Liver (tissue), 9 donors: ENCODE results near the gene MAP3K10. TPM values are rescaled to one million over a fixed set of nuclear protein-coding genes. Genes with fewer than 3 reads are reported as not detected.

ENCODE experiments used
- DNase-seq: peaks from one replicate; pipeline ENCODE4 v3.0.0-alpha.2; 2017; ENCODE audit warnings: low spot score
- H3K27ac ChIP-seq, 2 donors: one replicate each; pipeline ENCODE4 v1.7.0; 2013; ENCODE audit warnings: inconsistent platforms in 2 of 2, low read length in 2 of 2, control low read depth in 1 of 2, low read depth in 1 of 2, mild to moderate bottlenecking in 1 of 2
- H3K27me3 ChIP-seq, 4 donors: one replicate each; pipeline versions ENCODE4 v1.6.1 to v1.7.0; 2013; ENCODE audit warnings: low read length in 3 of 4, inconsistent platforms in 1 of 4, mild to moderate bottlenecking in 1 of 4, moderate library complexity in 1 of 4; ENCODE audit not compliant: control insufficient read depth in 4 of 4, insufficient read depth in 4 of 4
- H3K36me3 ChIP-seq, 4 donors: one replicate each; pipeline versions ENCODE4 v1.6.1 to v1.7.0; 2013; ENCODE audit warnings: low read length in 3 of 4, mild to moderate bottlenecking in 3 of 4, low read depth in 1 of 4, moderate library complexity in 1 of 4; ENCODE audit not compliant: control insufficient read depth in 4 of 4, insufficient read depth in 3 of 4
- H3K4me1 ChIP-seq, 4 donors: one replicate each; pipeline versions ENCODE4 v1.6.1 to v1.7.0; 2013; ENCODE audit warnings: low read length in 3 of 4, mild to moderate bottlenecking in 3 of 4, moderate library complexity in 1 of 4; ENCODE audit not compliant: control insufficient read depth in 4 of 4, insufficient read depth in 4 of 4
- H3K4me3 ChIP-seq, 3 donors: one replicate each; pipeline versions ENCODE4 v1.6.1 to v1.7.0; 2013; ENCODE audit warnings: low read length in 3 of 3, control low read depth in 1 of 3, low read depth in 1 of 3, mild to moderate bottlenecking in 1 of 3
- H3K9ac ChIP-seq, 2 donors: one replicate each; pipeline ENCODE4 v1.7.0; 2013; ENCODE audit warnings: low read length in 2 of 2, mild to moderate bottlenecking in 2 of 2, moderate library complexity in 2 of 2, control low read depth in 1 of 2, low read depth in 1 of 2
- H3K9me3 ChIP-seq, 4 donors: one replicate each; pipeline versions ENCODE4 v1.6.1 to v1.7.0; 2013; ENCODE audit warnings: low read length in 3 of 4; ENCODE audit not compliant: control insufficient read depth in 4 of 4
- ATF3 ChIP-seq: IDR thresholded peaks from 2 replicates; pipeline ENCODE4 v1.6.1; 2016; ENCODE audit warnings: antibody characterized with exemption
- CTCF ChIP-seq: fragments of 150-350 bp; IDR thresholded peaks from 2 replicates; pipeline ENCODE4 v1.5.1; 2017; ENCODE audit warnings: improper control_type of control experiment, low read depth, low read length; ENCODE audit not compliant: missing input control
- EGR1 ChIP-seq, 2 donors: IDR thresholded peaks; 2 replicates each; pipeline ENCODE4 v1.6.1; 2016 to 2018; ENCODE audit warnings: antibody characterized with exemption in 2 of 2, low read depth in 2 of 2
- FOXA1 ChIP-seq: IDR thresholded peaks from 2 replicates; pipeline ENCODE4 v1.6.1; 2016; ENCODE audit warnings: antibody characterized with exemption
- FOXA2 ChIP-seq: IDR thresholded peaks from 2 replicates; pipeline ENCODE4 v1.6.1; 2016; ENCODE audit warnings: antibody characterized with exemption
- GABPA ChIP-seq, 2 donors: IDR thresholded peaks in 1 of 2; conservative IDR thresholded peaks in 1 of 2; 2 replicates each; pipeline ENCODE4 v1.6.1; 2016; ENCODE audit warnings: antibody characterized with exemption in 2 of 2, mild to moderate bottlenecking in 1 of 2, moderate library complexity in 1 of 2
- HNF4A ChIP-seq, 2 donors: conservative IDR thresholded peaks; 2 replicates each; pipeline ENCODE4 v1.6.1; 2016; ENCODE audit warnings: antibody characterized with exemption in 2 of 2, mild to moderate bottlenecking in 2 of 2
- HNF4G ChIP-seq: IDR thresholded peaks from 2 replicates; pipeline ENCODE4 v1.6.1; 2016; ENCODE audit warnings: antibody characterized with exemption
- JUND ChIP-seq, 2 donors: IDR thresholded peaks; 2 replicates each; pipeline ENCODE4 v1.6.1; 2016; ENCODE audit warnings: antibody characterized with exemption in 2 of 2
- NR2F2 ChIP-seq: IDR thresholded peaks from 2 replicates; pipeline ENCODE4 v1.6.1; 2016; ENCODE audit warnings: antibody characterized with exemption
- RAD21 ChIP-seq, 2 donors: IDR thresholded peaks; 2 replicates each; pipeline ENCODE4 v1.6.1; 2016; ENCODE audit warnings: antibody characterized with exemption in 2 of 2, mild to moderate bottlenecking in 2 of 2
- REST ChIP-seq: IDR thresholded peaks from 2 replicates; pipeline ENCODE4 v1.6.1; 2016; ENCODE audit warnings: antibody characterized with exemption, mild to moderate bottlenecking
- RXRA ChIP-seq, 2 donors: IDR thresholded peaks; 2 replicates each; pipeline ENCODE4 v1.6.1; 2017 to 2018; ENCODE audit warnings: antibody characterized with exemption in 2 of 2, mild to moderate bottlenecking in 1 of 2
- SP1 ChIP-seq: IDR thresholded peaks from 2 replicates; pipeline ENCODE4 v1.6.1; 2018; ENCODE audit warnings: antibody characterized with exemption, mild to moderate bottlenecking
- TAF1 ChIP-seq: conservative IDR thresholded peaks from 2 replicates; pipeline ENCODE4 v1.6.1; 2016; ENCODE audit warnings: antibody characterized with exemption, mild to moderate bottlenecking
- YY1 ChIP-seq: IDR thresholded peaks from 2 replicates; pipeline ENCODE4 v1.6.1; 2016; ENCODE audit warnings: antibody characterized with exemption, mild to moderate bottlenecking
- WGBS: extraction: QIAGEN DNeasy Blood & Tissue Kit; methylation state at CpG from one replicate; pipeline ENCODE4 v1.1.7; 2013; 5-methylcytosine and 5-hydroxymethylcytosine counted together
- polyA plus RNA-seq, 2 donors: library from polyadenylated mRNA; stranded (reverse) in 1 of 2; unstranded in 1 of 2; fragments of 200-250 nt in 1 of 2; fragments of >200 nt in 1 of 2; fragmentation: Nextera tagmentation in 1 of 2; extraction: Ambion mirVana in 1 of 2; gene quantifications; one replicate each; pipeline versions ENCODE4 v1.2.1 to v1.2.3, GENCODE V29; 2013 to 2015
- total RNA-seq, 2 donors: library from RNA; depleted of rRNA; stranded (reverse); fragments of >200 nt; gene quantifications; one replicate each; pipeline ENCODE4 v1.2.3, GENCODE V29; 2014
- TF ChIP-seq, protein P1 (sequence below): IDR thresholded peaks from 2 replicates; pipeline ENCODE4 v1.6.1; 2016; ENCODE audit warnings: antibody characterized with exemption
- TF ChIP-seq, protein P2 (sequence below): IDR thresholded peaks from 2 replicates; pipeline ENCODE4 v1.6.1; 2016; ENCODE audit warnings: antibody characterized with exemption
- donor health status: healthy.
- donor health status: healthy.
- donor health status: healthy.
- donor health status: healthy.
- donor health status: healthy.

The MAP3K10 gene
- total and polyA plus RNA-seq, 4 donors: 0.65 to 3.9 (median 2.1) TPM

GRCh38 chr19:40205760-40206159, 14.5 kb downstream of the MAP3K10 start:
- DNase-seq: no peak
- Histone ChIP-seq H3K36me3 (peaks cover 0 to 6% (median 2%) of the 10 kb centered on the region in 4 donors), H3K27me3 (no peaks in the 10 kb centered on the region), H3K9me3 (no peaks in the 10 kb centered on the region), H3K4me3 (no peak overlapping the region), H3K4me1 (no peaks in the 10 kb centered on the region), H3K9ac (no peak overlapping the region), H3K27ac (no peak overlapping the region)
- TF ChIP-seq SP1 (no peak), HNF4A (conservative IDR thresholded peaks at IDR 0.05) (no peak), HNF4G (no peak), YY1 (no peak), NR2F2 (no peak), EGR1 (IDR thresholded peaks at IDR 0.05; ENCODE audit: low read depth in 2 of 2) (no peak), FOXA2 (no peak), ATF3 (no peak), TAF1 (no peak), RXRA (IDR thresholded peaks at IDR 0.05) (no peak), GABPA (IDR thresholded peaks at IDR 0.05 in 1 of 2, conservative IDR thresholded peaks at IDR 0.05 in 1 of 2) (no peak), CTCF (no peak), RAD21 (IDR thresholded peaks at IDR 0.05) (no peak), JUND (IDR thresholded peaks at IDR 0.05) (no peak), FOXA1 (no peak), REST (no peak)
- TF ChIP-seq, protein P1, sequence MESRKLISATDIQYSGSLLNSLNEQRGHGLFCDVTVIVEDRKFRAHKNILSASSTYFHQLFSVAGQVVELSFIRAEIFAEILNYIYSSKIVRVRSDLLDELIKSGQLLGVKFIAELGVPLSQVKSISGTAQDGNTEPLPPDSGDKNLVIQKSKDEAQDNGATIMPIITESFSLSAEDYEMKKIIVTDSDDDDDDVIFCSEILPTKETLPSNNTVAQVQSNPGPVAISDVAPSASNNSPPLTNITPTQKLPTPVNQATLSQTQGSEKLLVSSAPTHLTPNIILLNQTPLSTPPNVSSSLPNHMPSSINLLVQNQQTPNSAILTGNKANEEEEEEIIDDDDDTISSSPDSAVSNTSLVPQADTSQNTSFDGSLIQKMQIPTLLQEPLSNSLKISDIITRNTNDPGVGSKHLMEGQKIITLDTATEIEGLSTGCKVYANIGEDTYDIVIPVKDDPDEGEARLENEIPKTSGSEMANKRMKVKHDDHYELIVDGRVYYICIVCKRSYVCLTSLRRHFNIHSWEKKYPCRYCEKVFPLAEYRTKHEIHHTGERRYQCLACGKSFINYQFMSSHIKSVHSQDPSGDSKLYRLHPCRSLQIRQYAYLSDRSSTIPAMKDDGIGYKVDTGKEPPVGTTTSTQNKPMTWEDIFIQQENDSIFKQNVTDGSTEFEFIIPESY: no peak
- TF ChIP-seq, protein P2, sequence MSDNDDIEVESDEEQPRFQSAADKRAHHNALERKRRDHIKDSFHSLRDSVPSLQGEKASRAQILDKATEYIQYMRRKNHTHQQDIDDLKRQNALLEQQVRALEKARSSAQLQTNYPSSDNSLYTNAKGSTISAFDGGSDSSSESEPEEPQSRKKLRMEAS: no peak
- 97% methylated on average over 21 of the region's 21 CpGs for WGBS
